Measurements from ENCODE around the gene OPTC.

GRCh38 chr1:203465146-203465798 lies 28.7 kb upstream of the OPTC start:
- TF ChIP-seq MXI1 (IDR thresholded peaks at IDR 0.05; ENCODE audit: low read depth, low read length) = no peak
- TF ChIP-seq FIP1L1 (IDR thresholded peaks at IDR 0.05; ENCODE audit: low read depth, low read length, poor library complexity, severe bottlenecking) = no peak
- no peak for TF ChIP-seq ZKSCAN1 (IDR thresholded peaks at IDR 0.05; ENCODE audit: low read depth, low read length)
- TF ChIP-seq NKRF (IDR thresholded peaks at IDR 0.05; ENCODE audit: borderline replicate concordance) = no peak
- no peak for TF ChIP-seq TAF1 (IDR thresholded peaks at IDR 0.05; ENCODE audit: control insufficient read depth, extremely low read depth, insufficient read depth, low read length, severe bottlenecking)

Measured in K562 (cell line).